HG02885 (cell line): ENCODE data around the gene EPB41L5.
"Not testable (repeated sequence)": the region's sequence is repeated elsewhere in the genome, so short reads cannot be mapped to it uniquely, and the experiment has no call there.

Experiments
- ATAC-seq: cut with Tn5 transposase; IDR thresholded peaks from one replicate; pipeline ENCODE4 v1.9.1; 2021; ENCODE audit warnings: mild to moderate bottlenecking; ENCODE audit not compliant: unreplicated experiment, poor library complexity

Gene EPB41L5

DNA sequence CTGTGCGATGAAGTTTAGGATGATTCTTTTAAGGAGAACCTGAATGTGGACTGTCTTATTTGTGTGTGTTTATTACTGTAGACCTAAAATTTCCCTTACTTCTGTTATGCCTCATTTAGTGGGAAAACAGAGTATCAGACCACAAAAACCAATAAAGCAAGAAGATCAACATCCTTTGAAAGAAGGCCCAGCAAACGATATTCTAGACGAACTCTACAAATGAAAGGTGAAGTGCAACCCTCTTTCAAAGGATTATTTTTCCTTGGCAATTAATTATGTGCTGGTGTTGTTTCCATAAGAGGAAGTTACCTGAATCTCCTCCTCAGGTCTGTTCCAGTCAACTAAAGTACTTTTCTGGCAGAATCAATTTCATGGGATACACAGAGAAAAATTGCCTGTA is 78.6 kb downstream of the EPB41L5 start:
- no peak for ATAC-seq

DNA sequence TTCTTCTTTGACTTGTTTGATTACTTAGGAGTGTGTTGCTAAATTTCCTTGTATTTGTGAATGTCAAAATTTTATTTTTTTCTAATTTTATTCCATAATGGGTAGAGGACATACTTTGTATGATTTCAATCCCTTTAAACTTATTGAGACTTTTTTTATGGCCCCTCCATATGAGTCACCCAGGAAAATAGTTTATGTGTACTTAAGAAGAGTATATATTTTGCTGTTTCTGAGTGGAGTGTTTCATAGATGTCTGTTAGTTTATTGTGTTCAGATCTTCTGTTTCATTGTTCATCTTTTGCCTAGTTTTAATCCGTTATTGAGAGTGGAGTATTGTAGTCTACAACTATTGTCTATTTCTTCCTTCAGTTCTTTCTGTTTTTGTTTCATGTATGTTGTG is 81.9 kb downstream of the EPB41L5 start:
- no peak for ATAC-seq

DNA sequence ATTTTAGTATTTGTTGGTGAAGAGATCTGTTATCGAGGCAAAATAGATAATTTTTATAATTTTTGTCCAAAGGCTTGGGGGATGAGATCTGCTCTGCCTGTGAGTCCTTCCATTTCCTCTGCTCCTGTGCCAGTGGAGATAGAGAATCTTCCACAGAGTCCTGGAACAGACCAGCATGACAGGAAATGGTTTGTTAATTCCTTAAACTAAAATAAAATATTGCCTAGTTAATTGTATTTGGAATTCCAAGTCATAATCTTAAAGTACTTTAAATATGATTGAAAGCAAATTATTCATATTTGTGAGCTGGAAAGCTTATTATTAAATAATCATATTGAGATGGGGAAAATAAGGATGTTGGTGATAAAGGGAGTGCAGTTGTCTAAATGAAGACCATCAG is 87.8 kb downstream of the EPB41L5 start:
- ATAC-seq = no peak

DNA sequence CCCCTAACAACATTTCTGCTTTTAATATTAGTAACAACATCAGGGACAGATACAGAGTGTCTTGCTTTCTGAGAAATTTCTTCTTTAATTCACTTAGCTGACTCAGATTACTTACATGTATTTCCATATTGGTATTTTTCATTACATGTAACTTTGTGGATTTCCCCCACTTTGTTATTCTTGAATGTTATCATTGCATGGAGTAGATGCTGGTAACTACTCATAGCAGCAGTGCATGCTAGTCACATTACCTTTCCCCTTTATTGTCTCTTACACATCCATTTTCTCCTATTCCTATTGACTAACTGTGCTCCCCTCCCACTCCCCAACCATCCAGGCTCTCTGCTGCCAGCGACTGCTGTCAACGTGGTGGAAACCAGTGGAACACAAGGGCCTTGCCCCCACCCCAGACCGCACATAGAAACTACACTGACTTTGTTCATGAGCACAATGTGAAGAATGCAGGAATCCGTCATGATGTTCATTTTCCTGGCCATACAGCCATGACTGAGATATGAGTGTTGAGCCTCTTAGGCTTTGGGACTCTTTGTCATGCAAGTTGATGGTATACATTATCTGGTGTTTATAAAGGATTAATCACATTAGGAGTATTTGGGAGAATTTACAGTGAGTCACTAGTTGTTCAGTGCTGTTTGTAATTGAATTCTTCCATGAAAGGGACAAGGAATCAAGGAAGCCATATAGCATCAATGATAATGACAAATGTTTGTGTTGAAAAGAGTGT is 91.0 kb downstream of the EPB41L5 start:
- ATAC-seq = no peak

DNA sequence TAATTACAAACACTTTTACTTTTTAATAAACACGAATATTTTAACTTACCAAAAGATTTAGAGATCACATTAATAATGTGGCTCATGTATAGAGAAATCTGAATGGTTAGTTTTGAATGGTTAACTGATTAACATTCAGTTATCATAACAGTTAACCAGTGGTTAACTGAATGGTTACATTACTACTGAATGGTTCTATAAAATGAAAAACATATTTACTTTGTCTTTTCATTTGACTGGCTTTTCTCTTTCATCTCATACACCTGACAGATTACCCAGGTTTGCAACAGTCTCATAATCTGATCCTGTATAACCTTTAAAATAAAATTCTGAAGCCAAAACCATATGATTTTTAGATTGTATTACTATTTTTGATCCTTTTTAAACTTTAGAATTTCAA is 91.9 kb downstream of the EPB41L5 start:
- no peak for ATAC-seq

DNA sequence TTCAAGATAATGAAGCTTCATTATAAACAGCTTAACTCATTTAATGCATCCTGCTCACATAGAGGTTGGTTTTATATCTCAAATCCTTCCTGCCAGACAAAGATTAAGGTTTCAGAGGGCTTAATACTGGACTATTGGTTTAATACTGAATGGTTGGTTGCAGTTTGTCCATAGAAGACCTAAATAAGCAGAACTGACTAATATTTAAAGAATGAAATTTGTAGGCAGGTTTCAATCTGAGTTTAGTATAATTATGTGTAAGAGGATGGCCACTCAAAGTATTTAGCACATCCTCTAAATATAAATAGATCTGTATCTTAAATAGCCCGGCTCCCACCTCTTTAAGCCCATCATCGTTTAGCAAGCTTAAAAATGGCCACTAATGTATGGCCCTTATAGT is 92.5 kb downstream of the EPB41L5 start:
- peak; percentile 84 for ATAC-seq

DNA sequence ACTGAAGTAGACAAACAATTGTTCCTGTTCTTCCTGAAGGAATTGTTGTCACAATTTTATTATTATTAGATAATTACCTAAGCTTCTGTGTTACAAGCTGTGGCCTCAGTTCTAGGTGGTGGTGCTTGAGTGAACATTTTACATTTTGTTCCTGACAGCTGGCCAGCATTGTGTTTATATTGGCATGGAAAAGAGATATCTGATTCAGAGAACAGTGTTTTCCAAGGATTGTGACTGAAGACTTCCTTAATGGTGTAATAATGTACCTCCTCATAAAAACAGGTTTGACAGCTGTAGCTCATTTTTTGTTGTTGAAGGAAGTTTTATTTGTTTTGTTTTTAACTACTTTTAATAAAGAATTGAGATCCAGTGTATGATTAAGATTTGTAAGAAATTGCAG is 95.2 kb downstream of the EPB41L5 start:
- ATAC-seq = no peak

DNA sequence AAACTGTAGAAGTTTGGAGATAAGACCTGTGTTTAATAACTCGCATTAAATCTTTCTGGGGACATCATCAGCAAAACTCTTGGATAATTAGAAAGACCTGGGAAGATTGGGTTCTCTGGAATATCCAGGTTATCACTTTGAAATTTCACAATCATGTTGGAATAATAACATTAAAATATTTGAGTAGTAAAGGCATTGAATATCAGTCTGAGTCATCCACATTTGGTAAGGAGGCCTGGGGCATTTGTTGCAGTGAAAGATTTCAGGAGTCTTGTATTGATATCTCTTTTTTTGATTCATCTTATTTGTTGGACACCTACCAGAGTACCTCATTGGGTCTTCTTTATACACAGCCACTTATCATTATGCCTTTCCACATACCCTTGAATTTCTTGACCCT is 95.9 kb downstream of the EPB41L5 start:
- ATAC-seq = peak; percentile 5

DNA sequence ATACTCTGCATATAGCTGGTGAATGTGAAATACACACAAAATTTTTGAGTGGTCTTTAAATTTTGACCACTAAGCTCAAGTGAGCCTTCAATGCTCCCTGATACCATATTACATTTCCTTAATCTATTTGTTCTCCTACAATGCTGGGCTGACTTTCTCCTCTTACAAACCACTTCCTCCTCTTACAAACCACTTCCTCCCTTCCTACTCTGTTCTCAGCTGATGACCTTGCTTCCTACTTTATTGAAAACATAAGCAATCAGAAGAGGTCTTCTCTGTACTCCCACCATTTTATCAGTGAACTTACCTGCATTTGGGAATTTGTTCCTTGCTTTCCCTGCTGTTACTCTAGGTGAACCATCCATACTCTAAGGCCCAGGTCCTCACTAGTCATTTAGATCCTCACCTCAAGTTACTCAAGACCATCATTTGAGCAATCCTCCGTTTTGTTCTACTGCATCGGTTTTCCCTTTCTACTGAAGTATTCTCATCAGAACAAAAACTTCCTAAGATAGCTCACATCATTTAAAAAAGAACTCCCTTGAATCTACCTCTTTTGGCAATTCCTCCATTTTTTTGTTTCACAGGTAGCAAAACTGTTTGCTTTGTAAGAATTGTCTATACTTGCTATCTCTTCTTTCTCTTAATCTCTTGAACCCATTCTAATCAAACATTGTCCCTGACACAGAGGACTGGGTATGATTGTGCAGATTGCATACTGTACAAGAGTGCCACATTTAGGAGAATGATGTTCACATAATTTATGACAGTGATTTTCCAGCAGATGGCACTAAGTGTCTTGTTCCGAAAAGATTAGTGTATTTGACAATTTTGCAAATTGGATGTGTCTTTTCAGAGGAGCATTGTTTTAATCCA is 96.5 kb downstream of the EPB41L5 start:
- ATAC-seq = peak; percentile 51

DNA sequence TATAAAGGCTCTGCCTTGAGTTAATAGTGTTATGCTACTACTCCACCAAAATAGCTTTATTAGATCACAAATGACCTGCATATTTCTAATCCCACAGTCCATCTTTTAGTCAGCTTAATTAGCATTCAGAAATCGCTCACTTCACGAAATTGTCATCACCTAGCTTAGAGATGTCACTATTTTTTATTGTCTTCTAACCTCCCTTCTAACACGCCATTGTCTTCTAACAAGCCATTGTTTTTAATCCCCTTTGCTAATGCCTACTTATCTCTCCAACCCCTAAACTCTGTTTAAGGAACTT is 97.1 kb downstream of the EPB41L5 start:
- ATAC-seq = no peak

DNA sequence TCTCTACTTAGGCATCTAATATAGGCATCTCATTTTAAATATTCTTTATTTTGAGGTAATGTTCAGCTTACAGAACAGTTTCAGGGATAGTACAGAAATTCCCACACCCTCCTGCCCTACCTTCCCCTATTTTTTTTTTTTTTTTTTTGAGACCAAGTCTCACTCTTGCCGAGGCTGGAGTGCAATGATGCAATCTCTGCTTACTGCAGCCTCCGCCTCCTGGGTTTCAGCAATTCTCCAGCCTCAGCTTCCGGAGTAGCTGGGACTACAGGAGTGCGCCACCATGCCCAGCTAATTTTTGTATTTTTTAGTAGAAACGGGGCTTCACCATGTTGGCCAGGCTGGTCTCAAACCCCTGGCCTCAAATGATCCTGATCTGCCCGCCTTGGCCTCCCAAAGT is 97.6 kb downstream of the EPB41L5 start:
- ATAC-seq = no peak

DNA sequence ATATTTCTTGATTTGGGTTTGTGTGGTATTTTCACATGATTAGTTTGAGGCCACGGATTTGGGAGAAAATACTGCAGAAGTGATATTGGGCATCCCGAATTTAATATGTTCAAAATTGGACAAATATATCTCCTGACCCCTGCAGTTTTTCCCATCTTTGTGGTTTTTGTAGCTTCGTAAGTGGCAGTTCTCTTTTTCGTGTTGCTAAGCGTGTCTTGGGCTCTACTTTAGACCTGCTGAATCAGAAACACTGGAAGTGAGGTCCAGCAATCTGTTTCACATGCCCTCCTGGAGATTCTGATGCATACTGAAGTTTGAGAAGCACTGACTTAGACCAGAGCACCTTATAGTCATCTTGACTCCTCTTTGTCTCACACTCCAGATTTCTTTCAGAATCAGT is 98.3 kb downstream of the EPB41L5 start:
- no peak for ATAC-seq

DNA sequence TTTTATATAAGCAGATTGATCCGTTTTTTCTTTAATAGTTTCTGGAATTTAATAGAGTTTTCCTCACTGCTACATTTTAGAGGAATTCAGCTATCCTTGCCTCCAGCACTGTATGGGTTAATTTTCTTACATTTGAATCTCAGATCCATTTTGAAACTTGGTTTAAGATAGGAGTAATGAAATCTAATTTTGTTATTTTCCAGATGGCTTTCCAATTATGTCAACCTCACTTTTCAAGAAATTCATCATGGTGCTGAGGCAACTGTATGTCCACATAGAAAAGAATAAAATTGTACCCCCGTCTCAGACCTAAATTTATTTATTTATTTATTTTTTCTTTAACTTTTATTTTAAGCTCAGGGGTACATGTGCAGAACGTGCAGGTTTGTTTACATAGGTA is 105.1 kb downstream of the EPB41L5 start:
- ATAC-seq = no peak

DNA sequence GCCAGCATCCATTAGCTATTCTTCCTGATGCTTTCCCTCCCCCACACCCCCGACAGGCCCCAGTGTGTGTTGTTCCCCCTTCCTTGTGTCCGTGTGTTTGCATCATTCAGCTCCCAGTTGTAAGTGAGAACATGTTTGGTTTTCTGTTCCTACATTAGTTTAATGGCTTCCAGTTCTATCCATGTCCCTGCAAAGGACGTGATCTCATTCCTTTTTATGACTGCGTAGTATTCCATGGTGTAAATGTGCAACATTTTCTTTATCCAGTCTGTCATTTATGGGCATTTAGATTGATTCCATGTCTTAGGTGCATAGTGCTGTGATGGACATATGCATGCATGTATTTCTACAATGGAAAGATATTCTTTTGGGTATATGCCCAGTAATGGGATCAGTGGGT is 105.6 kb downstream of the EPB41L5 start:
- no peak for ATAC-seq

DNA sequence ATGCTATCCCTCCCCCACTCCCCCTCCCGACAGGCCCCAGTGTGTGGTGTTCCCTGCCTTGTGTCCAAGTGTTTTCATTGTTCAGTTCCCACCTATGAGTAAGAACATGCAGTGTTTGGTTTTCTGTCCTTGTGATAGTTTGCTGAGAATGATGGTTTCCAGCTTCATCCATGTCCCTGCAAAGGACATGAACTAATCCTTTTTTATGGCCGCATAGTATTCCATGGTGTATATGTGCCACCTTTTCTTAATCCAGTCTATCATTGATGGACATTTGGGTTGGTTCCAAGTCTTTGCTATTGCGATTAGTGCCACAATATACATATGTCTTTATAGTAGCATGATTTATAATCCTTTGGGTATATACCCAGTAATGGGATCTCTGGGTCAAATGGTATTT is 108.5 kb downstream of the EPB41L5 start:
- ATAC-seq = not testable (repeated sequence)

DNA sequence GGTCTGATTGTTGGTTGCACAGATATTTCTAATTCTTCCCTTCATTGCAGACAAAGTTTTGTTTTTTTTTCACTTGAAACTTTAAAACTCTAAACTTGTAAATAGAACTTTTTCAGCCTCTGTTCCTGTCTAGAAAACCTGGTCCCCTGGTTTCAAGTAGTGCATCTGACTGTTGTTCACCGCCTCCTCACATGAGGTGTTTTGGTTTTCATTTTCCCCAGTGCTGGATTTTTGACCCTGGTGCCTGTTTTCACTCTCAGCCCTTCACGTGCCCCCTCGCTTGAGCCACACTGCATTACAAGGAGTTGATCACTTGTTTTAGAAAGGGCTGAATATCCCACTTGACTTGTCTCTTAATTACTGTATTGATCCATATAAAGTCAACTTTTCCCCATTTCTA is 110.2 kb downstream of the EPB41L5 start:
- no peak for ATAC-seq

DNA sequence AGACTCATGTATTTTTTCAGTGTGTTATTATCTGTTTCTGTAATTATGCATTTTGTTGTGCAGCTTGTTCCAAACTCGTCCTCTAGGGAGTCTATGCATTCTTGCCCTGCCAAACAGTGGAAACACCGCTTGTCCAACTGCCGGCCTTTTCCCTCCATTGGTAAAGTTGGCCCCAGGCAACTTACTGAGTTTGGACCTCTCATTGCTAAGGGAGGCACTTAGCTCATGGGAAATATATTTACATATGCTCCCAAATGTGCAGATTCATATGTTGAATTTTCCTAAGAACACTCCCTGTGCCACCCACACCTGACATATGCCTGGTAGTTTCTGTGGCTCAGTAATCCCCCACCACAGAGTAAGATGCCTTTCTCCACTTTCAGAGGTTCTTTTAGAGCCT is 112.3 kb downstream of the EPB41L5 start:
- ATAC-seq = no peak

DNA sequence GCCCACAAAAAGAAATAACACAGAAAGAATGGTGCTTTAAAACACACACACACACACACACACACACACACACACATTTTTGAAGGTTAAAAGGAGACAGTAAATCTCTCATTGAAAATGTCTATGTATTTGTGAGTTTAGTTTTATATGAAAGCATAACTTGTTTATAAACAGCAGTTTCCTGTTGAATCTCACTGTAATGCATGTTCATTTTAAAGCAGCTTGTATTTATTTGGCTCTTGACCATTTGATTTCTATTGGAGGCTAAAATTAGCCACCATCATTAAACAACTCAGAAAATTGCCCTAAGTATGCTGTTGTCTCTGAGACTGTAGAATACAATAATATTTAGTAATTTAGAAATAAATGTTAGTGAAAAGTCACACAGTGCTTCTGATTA is 115.3 kb downstream of the EPB41L5 start:
- no peak for ATAC-seq

DNA sequence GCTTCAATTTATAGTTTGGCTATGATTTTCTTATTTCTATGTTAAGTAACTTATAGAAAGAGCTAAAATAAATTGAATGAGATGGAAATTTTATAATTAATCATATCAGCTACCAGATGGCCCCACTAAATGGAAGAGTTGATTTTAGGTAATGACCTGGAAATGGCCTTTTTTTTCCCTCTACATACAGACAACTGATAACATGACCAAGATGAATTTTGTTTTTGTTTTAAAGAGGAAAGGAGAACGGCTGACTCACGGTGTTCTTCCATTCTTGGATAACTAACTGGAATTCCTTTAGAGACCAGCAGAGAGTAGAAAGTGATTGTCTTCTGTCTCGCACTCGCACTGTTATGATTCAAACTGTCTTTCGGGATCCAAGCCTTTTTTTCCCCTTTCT is 119.3 kb downstream of the EPB41L5 start:
- ATAC-seq = no peak

DNA sequence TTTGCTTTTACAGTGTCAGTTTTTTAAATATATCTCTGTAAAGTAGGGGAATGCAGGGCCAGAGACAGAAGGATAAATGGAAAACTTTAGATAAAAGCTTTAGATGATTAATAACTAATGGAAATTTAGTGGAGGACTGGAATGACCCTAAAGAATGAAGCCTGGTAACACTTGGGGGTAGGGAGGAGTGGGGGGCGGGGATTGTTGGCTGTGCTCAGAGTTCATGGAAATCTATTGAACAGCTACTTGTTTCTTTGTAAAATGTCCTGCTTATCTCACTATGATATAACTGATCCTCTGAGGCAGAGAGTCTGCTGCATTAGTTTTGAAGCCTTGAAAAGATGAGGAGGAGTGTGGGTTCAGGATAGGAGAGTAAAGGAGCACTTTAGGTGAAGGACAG is 119.8 kb downstream of the EPB41L5 start:
- no peak for ATAC-seq

DNA sequence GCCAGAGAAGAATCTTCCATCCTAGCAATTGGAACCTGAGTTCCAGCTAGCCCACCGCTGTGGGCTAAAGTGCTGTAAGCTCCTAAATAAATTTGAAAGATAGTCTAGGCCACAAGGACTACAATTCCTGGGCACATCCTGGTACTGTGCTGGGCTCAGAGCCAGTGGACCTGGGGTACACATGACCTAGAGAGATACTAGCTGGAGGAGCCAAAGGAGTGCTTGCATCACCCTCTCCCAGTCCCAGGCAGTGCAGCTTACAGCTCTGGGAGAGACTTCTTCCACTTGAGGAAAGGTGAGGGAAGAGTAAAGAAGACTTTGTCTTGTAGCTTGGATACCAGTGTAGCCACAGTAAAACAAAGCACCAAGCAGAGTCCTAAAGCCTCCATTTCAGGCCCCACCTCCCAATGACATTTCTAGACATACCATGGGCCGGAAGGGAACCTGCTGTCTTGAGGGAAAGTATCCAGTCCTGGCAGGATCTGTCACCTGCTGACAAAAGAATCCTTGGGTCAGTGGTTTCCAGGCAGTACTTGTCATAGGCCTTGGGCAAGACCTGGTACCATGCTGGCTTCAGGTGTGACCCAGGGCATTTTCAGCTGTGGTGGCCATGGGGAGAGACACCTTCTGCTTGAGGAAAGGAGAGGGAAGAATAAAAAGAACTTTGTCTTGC is 120.8 kb downstream of the EPB41L5 start:
- no peak for ATAC-seq
